ENCODE data around the gene EIF2D.
"Not testable (repeated sequence)": the region's sequence is repeated elsewhere in the genome, so short reads cannot be mapped to it uniquely, and the experiment has no call there.

EIF2D gene

DNA sequence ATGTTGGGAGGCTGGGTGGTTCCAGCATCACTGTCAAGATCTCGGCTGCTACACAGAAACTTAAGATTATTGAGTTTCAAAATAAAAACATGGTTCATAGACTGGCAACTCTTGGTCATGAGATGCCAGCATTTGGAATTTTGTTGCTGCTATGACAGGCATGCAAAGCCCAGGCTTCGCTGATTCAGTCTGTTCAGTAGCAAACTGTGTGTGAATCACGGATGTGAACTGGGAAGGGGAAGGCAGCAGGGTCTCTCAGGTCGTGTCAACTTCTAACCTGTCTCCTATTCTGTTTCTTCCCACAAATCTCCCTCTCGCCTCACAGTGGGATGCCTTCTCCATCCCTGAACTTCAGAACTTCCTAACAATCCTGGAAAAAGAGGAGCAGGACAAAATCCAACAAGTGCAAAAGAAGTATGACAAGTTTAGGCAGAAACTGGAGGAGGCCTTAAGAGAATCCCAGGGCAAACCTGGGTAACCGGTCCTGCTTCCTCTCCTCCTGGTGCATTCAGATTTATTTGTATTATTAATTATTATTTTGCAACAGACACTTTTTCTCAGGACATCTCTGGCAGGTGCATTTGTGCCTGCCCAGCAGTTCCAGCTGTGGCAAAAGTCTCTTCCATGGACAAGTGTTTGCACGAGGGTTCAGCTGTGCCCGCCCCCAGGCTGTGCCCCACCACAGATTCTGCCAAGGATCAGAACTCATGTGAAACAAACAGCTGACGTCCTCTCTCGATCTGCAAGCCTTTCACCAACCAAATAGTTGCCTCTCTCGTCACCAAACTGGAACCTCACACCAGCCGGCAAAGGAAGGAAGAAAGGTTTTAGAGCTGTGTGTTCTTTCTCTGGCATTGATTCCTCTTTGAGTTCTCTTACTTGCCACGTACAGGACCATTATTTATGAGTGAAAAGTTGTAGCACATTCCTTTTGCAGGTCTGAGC lies 25.5 kb downstream of the EIF2D start:
- no peak for DNase-seq

DNA sequence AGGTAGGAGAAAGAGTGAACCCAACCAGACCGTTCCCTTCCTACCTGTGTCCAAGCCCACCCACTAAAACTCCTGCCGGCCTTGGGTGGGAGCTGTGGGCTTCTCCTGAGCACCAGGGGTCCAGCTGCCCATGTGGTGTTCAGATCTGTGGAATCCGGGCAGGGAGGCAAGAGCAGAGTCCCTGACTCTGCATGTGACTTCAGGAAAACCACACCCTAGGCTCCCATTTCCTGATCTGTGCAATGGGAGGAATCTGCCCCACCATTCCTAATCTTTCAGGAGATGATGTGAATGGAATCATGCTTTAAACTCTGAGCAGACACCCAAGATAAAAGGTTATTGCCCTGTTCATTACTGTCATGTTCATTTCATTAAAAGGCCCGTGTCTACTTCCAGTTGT lies 27.6 kb downstream of the EIF2D start:
- no peak for DNase-seq

DNA sequence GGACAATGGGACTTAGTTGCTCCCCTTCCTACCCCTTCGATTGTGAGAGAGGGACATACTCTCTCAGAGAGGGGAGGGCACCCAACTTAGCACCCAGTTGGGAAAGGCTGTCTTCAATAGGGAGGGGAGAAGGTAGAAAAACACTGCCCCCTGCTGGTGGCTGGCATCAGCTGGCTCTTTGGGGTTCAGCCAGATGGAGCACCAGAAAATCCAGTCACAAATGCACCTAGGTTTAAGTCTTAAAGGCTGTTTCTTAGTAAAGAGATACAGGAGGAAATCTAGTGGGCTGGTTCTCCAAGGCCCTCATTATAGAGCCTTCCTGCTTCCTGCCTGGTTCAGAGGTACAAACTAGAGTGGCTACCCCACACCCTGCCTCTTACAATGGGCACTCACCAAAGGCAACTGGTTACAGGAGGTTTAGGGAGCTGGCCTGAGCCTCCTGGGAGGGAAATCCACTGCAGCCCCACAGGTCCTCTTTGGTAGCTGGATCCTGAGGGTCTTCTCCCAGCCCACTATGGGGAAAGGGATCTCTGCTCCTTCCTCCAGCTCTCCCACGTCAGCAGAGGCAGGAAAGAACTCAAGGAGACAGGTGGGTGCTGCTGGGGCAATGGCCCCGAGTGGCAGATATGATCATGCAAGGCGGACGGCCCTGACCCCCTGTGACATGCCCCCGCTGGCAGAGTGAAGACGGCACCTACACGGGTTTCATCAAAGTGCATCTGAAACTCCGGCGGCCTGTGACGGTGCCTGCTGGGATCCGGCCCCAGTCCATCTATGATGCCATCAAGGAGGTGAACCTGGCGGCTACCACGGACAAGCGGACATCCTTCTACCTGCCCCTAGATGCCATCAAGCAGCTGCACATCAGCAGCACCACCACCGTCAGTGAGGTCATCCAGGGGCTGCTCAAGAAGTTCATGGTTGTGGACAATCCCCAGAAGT lies 28.3 kb downstream of the EIF2D start:
- peak; percentile 38 for DNase-seq

DNA sequence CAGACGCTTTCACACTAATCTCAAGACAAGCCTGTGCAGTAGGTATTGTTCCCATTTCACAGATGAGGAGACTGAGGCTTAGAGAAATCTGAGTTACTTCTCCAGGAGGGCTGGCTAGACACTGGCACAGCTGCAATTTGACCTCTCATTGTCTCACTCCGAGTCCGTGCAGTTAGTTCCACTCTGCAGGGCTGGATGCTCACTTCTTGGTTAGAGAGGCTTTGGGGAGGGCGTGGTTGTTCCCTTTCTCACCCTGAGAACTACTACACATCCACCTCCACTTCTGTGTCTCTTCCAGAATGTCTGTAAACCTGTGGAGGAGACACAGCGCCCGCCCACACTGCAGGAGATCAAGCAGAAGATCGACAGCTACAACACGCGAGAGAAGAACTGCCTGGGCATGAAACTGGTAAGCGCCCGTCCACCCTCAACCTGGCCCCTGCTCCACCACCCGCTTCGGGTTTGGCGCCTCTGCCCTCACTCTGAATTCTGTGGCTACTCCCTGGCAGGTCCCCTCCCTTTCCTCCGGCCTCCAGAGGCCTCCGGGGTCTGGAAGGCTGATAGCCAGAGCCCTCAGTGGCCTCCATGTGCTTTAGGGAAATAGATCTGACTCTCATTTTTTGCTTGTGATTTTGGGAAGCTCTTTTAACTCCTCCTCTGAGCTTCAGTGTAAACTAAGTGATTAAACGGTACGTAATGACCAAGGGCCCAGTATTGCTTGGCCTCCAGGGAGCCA lies 29.1 kb downstream of the EIF2D start:
- DNase-seq = no peak

DNA sequence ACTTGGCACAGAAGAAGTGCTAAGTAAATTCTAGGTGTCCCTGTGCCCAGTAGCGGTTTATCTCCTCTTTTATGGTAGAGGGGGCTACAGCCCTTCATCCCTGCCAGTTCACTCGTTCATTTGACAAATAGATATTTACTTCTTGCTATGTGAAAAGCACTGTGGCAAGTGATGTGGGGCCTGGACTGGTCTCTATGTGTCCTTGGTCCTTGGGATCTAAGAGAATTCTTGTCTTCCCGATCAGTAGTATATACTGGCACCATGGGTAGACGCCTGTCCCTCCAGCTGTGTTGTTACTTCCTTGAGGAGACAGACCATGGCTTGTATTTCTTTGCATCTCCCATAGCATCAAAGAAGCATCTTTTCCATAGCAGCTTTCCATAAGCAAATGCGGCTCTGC lies 29.7 kb downstream of the EIF2D start:
- no peak for DNase-seq

DNA sequence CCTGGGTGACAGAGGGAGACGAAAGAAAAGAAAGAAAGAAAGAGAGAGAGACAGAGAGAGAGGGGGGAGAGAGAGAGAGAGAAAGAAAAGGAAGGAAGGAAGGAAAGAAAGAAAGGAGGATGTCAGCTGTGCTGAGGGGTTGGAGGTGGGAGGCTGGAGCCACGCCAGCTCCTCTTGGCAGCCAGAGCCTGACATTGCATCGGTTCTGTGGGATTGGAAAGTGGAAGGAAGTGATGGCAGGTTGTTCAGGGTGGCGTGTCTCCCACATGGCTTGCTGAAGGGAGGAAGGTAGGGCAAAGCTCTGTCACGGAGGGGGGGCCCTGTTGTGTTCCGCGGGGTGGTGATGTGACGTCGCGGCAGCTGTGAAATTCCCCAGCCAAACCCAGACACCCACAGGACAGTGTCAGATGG lies 30.7 kb downstream of the EIF2D start:
- DNase-seq = no peak

DNA sequence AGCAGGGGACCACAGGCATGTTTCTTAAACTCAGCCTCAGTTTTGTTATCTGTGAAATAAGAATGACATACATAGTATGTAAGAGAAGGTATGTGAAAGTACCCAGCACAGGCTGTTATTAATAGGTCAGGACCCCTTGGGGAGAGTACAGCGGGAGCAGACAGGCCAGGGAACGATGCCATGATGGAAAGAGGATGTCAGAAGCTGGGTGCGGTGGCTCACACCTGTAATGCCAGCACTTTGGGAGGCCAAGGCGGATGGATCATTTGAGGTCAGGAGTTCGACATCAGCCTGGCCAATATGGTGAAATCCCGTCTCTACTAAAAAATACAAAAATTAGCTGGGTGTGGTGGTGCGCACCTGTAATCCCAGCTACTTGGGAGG lies 31.2 kb downstream of the EIF2D start:
- DNase-seq = not testable (repeated sequence)

DNA sequence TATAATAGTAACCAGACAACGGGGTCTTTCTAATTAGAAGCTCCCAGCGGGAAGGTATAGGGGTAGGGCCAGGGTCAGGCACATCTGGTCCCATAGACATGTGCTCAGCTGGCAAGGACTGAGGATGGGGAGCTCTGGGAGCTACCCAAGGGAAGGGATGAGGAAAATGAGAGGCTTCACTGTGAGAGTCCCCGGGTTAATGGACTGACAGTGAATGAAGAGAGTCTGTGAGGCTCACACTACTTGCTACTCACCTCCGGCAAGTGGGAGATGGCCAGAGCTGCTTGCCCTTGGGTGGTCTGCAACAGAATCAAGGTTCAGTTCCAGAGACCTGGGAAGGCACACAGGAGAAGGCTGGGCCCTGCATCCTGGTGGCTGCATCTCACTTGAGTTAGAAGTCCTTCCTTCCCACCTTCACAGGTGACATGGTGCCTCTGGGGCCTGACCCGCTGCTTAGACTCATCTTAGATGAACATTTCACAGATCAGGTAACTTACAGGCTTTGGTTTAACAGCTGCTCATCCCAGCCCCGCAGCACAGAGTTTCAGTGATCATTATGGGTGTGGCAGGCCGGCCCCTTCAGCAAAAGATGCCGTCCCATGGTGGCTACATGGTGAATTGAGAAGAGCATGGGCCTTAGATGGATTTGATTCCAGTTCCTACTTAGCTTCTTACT lies 31.7 kb downstream of the EIF2D start:
- DNase-seq = no peak

DNA sequence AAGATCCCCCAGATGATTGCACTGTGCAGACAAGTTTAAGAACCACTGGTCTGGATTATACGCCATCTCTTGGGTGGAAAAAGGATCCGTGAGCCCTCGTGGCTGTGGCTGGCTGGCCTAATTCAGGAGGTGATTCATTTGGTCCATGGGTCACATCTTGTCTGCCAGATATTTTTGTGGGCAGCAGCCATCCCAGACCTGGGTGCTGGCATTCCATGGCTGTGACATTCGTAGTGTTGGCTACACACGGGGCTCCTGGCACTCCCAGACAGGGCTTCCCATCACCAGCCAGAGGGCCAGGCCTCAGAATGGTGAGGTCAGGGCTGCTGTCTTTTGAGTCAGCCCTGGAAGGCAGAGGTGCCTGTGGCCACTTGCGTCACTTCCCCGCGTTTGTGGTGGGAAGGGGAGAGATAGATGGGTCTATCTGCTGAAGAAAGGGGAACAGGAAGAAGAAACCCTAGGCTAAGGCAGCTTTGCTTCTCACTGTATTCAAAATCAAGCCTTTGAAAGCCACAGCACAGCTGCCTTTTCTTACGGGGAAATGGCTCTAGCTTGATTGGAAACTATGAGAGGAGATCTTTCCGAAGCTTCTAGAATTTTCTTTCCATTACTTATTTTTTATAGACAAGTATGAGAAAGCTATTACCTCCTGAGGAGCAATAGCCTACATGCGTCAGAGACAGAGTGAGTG lies 32.4 kb downstream of the EIF2D start:
- no peak for DNase-seq

DNA sequence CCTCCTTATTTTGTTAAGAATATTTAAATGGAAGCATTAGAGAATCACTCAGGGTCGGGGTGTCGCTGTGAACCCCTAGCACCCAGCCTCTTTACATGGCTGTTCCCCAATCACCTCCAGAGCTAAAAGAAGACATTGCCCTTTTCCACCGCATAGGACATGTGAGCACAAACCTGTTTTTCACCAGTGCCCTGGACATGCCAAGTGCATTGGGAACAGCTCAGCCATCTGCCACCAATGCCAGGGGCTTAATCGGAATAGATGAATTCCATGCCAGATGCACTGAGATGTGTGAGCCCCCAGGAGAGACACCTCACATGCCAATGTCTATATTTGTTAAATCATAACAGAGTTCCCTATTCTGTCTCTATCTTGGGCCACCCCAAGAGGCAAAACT lies 33.3 kb downstream of the EIF2D start:
- no peak for DNase-seq

DNA sequence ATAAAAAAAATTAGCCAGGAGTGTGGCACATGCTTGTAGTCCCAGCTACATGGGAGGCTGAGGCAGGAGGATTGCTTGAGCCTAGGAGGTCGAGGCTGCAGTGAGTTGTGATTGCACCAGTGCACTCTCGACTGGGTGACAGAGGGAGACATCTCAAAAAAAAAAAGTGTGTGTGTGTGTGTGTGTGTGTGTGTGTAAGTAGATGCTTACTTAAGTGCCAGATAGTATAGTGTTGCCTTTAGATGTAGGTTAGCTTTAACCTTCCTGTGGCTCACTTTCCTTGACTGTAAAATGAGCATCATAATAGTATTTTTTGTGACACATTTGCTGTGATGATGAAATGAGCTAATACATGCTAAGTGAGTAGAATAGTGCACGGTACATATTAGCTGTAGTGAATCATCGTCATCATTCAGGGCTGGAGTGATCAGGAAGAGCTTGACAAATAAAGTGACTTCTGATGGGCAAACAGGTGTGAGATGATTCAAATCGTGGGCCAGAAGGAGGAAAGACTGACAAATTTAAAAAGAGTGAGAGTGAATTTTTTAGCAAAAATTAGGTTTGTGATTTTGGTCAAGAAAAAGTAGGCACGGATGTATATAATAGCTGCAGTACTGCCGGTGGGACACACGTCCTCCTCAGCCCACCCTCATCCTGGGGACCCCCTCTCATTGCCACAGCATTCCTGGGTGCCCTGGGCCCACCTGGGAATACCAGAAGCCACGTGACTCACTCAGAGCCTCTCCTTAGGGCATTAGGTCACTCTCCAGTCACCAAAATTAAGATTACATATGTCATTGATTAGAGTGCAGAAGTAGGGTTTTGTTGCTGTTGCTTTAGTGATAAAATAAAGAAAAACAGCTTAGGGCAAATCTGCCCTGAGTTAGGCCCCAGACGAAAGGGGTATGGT lies 33.9 kb downstream of the EIF2D start:
- DNase-seq = no peak

DNA sequence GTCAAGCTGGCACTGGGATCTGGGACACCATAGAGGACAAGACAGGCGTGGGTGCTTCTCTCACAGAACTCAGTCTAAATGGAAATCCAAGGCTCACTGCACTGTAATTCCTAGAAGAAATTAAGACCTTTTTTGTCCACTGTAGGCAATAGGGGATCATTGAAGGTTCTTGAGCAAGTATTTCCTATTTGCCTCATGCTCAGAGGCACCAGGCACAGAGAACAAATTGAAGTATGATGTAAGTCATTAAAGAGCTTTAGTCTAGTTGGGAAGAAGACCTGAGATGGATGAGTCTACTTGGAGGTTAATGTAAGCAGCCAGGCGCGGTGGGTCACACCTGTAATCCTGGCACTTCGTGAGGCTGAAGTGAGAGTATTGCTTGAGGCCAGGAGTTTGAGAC lies 34.6 kb downstream of the EIF2D start:
- no peak for DNase-seq

DNA sequence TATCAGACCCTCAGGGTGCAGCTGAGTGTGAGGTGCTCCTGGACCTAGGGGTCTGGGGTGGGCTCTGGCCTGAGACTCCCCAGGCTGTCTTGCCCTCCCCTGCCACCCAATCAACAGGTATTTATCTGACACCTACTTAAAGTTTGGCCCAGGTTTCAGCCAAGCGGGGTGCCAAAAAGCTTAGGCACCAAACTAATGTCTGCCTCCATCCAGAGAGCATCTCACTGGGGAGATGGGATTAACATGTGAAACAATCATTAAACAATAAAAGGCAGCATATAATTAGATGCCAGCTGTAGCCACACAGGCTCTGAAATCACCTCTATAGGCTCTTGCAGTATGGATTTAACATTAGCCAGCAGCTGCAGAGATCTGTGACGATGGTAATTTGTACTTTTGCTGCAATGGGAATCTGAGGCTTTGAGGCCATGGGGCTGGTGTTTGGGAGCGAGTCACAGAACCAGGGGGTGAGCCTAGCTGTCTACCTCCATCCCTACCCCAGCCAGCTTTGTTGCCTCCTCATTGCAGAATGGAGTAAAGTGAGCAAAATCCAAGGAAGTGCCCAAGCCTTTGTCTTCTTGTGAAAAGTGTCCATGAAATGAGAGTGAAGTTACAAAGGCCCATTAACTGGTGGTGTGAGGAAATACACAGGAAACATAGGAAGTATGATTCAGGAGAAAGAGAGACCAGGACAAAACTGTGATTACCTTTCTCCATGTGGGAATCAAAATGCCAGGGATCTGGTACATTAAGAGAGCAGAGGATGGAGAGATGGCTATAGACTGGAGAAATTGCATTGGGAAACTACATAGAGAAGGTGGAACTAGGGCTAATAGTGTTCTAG lies 36.1 kb downstream of the EIF2D start:
- DNase-seq = no peak

DNA sequence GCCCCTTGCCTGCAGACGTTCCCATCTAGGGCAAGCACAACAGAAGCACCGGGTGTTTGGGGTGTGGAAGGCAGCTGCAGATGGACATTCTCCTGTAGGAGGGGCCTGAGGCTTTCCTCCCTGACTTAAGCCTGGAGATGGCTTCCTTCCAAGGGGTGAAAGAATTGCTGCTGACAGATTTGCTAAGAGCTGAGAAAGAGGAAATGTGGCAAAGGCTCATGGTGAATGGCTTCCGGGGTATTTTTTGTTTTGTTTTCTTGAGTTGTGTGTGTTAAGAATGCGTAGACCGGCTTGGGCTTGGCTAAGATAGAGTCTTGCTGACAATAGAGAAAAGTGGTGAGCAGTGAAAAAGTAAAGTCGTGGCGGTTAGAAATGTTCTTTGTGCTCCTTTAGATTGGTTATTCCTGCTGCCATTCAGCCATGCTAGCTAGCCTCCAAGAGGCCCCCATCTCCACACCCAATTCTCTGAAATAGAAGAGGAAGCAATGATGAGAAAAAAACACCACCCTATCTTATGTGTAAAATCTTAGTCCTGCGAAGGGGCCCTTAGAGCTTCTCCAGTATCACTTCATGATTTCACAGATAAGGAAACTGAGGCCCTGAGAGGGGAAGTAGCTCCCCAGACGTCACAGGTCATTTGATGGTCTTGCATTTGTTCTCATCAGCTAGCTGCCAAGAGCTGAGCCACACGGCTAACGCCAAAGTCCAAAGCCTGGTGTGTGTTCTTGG lies 36.9 kb downstream of the EIF2D start:
- DNase-seq = no peak

DNA sequence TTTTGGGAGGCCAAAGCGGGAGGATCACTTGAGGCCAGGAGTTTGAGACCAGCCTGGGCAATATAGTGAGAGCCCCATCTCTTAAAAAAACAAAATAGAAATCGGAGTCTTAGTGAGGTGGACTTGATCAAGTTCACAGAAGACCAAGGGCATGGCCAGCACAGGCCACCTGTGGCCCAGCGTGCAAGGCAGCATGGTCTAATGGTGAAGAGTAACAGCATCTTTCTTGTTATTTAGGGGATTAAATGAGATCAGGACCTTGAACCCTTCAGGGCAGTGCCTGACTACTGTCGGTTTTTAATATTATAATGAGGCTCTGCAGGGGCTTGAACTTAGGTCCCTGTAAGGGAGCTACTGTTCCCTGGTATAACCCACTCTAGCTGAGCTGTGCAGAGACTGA lies 38.5 kb downstream of the EIF2D start:
- DNase-seq = no peak

DNA sequence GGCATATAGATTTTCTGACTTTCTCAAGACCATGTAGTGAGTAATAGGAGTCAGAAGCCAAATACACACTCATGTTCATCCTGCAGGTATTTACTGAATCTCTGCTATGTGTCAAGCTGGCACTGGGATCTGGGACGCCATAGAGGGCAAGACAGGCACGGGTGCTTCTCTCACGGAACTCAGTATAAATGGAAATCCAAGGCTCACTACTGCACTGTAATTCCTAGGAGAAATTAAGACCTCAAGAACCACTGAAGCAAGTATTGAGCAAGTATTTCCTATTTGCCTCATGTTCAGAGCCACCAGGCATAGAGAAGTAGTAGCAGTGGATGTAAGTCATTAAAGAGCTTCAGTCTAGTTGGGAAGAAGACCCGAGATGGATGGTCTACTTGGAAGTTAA lies 38.9 kb downstream of the EIF2D start:
- DNase-seq = no peak

DNA sequence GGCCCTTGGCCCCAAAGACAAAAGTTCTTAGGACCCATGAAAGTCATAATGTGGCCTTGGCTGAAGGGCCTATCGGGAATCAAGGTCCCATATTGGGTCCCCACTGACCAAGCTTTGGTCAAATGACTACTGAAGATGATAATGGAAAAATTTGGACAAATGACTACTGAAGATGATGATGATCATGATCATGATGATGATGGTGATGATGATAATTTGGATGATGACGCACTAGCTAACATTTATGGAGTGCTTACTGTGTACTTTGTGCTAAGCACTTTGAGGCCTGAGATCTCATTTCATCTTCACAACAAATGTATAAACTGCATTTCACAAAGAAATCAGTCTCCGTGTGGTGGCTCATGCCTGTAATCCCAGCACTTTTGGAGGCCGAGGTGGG lies 39.4 kb downstream of the EIF2D start:
- no peak for DNase-seq

DNA sequence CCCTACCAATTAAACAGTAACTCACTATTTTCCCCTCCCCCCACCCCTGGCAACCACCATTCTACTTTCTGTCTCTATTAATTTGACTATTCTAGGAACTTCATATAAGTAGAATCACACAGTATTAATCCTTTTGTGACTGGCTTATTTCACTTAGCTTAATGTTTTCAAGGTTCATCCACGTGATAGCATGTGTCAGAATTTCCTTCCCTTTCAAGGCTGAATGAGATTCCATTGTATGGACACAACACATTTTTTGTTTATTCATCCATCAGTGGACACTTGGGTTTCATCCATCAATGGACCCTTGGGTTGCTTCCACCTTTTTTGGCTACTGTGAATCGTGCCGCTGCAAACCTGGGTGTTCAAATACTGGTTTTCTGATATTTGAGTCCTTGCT lies 41.7 kb downstream of the EIF2D start:
- DNase-seq = no peak

DNA sequence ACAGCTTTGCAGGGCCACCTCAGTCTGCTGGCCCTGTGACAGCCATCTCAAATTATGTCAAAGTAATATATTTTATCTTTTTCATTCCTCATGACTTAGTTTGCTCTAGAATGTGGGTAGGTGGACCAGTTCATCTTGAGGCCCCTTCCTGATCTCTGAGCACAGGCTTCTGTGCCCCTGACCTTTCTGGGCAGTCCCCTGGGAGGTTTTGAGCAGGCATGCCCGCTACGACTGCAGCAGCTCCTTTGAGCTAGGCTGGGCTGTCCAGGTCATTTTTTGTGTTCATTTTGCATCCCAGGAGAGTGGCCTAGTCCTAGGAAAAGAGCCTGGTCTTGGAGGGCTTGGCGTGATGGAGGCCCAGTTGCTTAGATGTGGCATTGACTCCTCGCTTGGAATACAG lies 42.7 kb downstream of the EIF2D start:
- no peak for DNase-seq
